ENCODE measurements around the gene PAPSS1. TPM values are rescaled to one million over a fixed set of nuclear protein-coding genes. Genes with fewer than 3 reads are reported as not detected.

The PAPSS1 gene
- total RNA-seq, 1 donor from 2014 or later, result 51.6 TPM

- DNase-seq (ENCODE audit: low read depth in 2 of 2), result no peak
Measured at GRCh38 chr4:107630185-107630705, 89.8 kb downstream of the PAPSS1 start.

GRCh38 chr4:107629318-107629717 lies 90.7 kb downstream of the PAPSS1 start:
- DNase-seq (ENCODE audit: low read depth in 2 of 2), result no peak

GRCh38 chr4:107625391-107625902 lies 94.6 kb downstream of the PAPSS1 start:
- no peak for DNase-seq (ENCODE audit: low read depth in 2 of 2)

GRCh38 chr4:107624024-107624423 lies 96.0 kb downstream of the PAPSS1 start:
- DNase-seq (ENCODE audit: low read depth in 2 of 2), result no peak

- DNase-seq (ENCODE audit: low read depth in 2 of 2), result no peak
Measured at GRCh38 chr4:107622006-107622405, 98.0 kb downstream of the PAPSS1 start.

- DNase-seq (ENCODE audit: low read depth in 2 of 2), result no peak
Measured at GRCh38 chr4:107619731-107620130, 100.3 kb downstream of the PAPSS1 start.

- DNase-seq (ENCODE audit: low read depth in 2 of 2), result peak in 1 of 2 donors; percentile 28
Measured at GRCh38 chr4:107619066-107619465, 101.0 kb downstream of the PAPSS1 start.

- DNase-seq (ENCODE audit: low read depth in 2 of 2), result no peak
Measured at GRCh38 chr4:107618656-107619055, 101.4 kb downstream of the PAPSS1 start.

GRCh38 chr4:107616838-107617389 lies 103.1 kb downstream of the PAPSS1 start:
- DNase-seq (ENCODE audit: low read depth in 2 of 2), result no peak

- no peak for DNase-seq (ENCODE audit: low read depth in 2 of 2)
Measured at GRCh38 chr4:107615809-107616208, 104.2 kb downstream of the PAPSS1 start.

GRCh38 chr4:107603430-107603829 lies 116.6 kb downstream of the PAPSS1 start:
- DNase-seq (ENCODE audit: low read depth in 2 of 2), result no peak

GRCh38 chr4:107600983-107601382 lies 119.1 kb downstream of the PAPSS1 start:
- DNase-seq (ENCODE audit: low read depth in 2 of 2), result no peak

- DNase-seq (ENCODE audit: low read depth in 2 of 2), result no peak
Measured at GRCh38 chr4:107600436-107600835, 119.6 kb downstream of the PAPSS1 start.

GRCh38 chr4:107599841-107600240 lies 120.2 kb downstream of the PAPSS1 start:
- no peak for DNase-seq (ENCODE audit: low read depth in 2 of 2)

- no peak for DNase-seq (ENCODE audit: low read depth in 2 of 2)
Measured at GRCh38 chr4:107593230-107593629, 126.8 kb downstream of the PAPSS1 start.

GRCh38 chr4:107592519-107592918 lies 127.5 kb downstream of the PAPSS1 start:
- no peak for DNase-seq (ENCODE audit: low read depth in 2 of 2)

- DNase-seq (ENCODE audit: low read depth in 2 of 2), result no peak
Measured at GRCh38 chr4:107589269-107589668, 130.8 kb downstream of the PAPSS1 start.

- no peak for DNase-seq (ENCODE audit: low read depth in 2 of 2)
Measured at GRCh38 chr4:107586371-107586770, 133.7 kb downstream of the PAPSS1 start.

GRCh38 chr4:107579099-107579498 lies 140.9 kb downstream of the PAPSS1 start:
- no peak for DNase-seq (ENCODE audit: low read depth in 2 of 2)

GRCh38 chr4:107578321-107578720 lies 141.7 kb downstream of the PAPSS1 start:
- no peak for DNase-seq (ENCODE audit: low read depth in 2 of 2)

GRCh38 chr4:107577743-107578142 lies 142.3 kb downstream of the PAPSS1 start:
- DNase-seq (ENCODE audit: low read depth in 2 of 2), result no peak

GRCh38 chr4:107575243-107575642 lies 144.8 kb downstream of the PAPSS1 start:
- DNase-seq (ENCODE audit: low read depth in 2 of 2), result no peak

- DNase-seq (ENCODE audit: low read depth in 2 of 2), result no peak
Measured at GRCh38 chr4:107572281-107572680, 147.8 kb downstream of the PAPSS1 start.

GRCh38 chr4:107570952-107571351 lies 149.1 kb downstream of the PAPSS1 start:
- no peak for DNase-seq (ENCODE audit: low read depth in 2 of 2)

Measured in dermis microvascular lymphatic vessel endothelial cell (primary cell).